HFFc6 (cell line): ENCODE measurements around the gene ZNF667. TPM values are rescaled to one million over a fixed set of nuclear protein-coding genes. Genes with fewer than 3 reads are reported as not detected.

ENCODE experiments used
- DNase-seq: peaks from one replicate; pipeline ENCODE4 v3.0.0-alpha.2; 2018
- H3K27ac Mint-ChIP-seq: 2 replicates; pipeline ENCODE4 v1.8.0; 2020; ENCODE audit warnings: mild to moderate bottlenecking, mixed read lengths
- H3K27me3 Mint-ChIP-seq: 2 replicates; pipeline ENCODE4 v1.8.0; 2021; ENCODE audit warnings: mild to moderate bottlenecking, moderate library complexity, mixed read lengths; ENCODE audit not compliant: insufficient read depth
- H3K36me3 Mint-ChIP-seq: 2 replicates; pipeline ENCODE4 v1.8.0; 2021; ENCODE audit warnings: low read depth, mixed read lengths
- H3K4me1 Mint-ChIP-seq: 2 replicates; pipeline ENCODE4 v1.8.0; 2020; ENCODE audit warnings: low read depth, mixed read lengths
- H3K4me3 Mint-ChIP-seq: 2 replicates; pipeline ENCODE4 v1.8.0; 2020; ENCODE audit warnings: mild to moderate bottlenecking, moderate library complexity, mixed read lengths
- H3K9me3 Mint-ChIP-seq: 2 replicates; pipeline ENCODE4 v1.8.0; 2020; ENCODE audit warnings: mild to moderate bottlenecking, mixed read lengths
- long read RNA-seq: library from polyadenylated mRNA; unstranded; transcript quantifications from one replicate; pipeline ENCODE4 v2.0.0, GENCODE V29; 2019
- total RNA-seq, 6 experiments: library from RNA; stranded (reverse); fragmentation: NEBNext Ultra II Directional; extraction: Animal tissue kit (Norgen Biotek cat#: 25700); gene quantifications; 2 replicates in 1 of 6; 3 replicates in 5 of 6; pipeline ENCODE4 v1.2.3, GENCODE V29; 2021
- TF ChIP-seq, protein P1 (sequence below): fragments of 200-600 bp; sonication (generic); IDR thresholded peaks from 2 replicates; pipeline ENCODE4 v1.5.0; 2021; ENCODE audit warnings: antibody characterized with exemption, mild to moderate bottlenecking

Gene ZNF667
- total RNA-seq = 1 to 10 TPM in 2 of 6 experiments, under 1 TPM in 4; 0.13 to 2.2 (median 0.49) TPM
- long read RNA-seq, partial matches to known transcripts = 1 of 2 reads
- long read RNA-seq, other reads (novel, unspliced or antisense) = 0 of 2 reads

DNA sequence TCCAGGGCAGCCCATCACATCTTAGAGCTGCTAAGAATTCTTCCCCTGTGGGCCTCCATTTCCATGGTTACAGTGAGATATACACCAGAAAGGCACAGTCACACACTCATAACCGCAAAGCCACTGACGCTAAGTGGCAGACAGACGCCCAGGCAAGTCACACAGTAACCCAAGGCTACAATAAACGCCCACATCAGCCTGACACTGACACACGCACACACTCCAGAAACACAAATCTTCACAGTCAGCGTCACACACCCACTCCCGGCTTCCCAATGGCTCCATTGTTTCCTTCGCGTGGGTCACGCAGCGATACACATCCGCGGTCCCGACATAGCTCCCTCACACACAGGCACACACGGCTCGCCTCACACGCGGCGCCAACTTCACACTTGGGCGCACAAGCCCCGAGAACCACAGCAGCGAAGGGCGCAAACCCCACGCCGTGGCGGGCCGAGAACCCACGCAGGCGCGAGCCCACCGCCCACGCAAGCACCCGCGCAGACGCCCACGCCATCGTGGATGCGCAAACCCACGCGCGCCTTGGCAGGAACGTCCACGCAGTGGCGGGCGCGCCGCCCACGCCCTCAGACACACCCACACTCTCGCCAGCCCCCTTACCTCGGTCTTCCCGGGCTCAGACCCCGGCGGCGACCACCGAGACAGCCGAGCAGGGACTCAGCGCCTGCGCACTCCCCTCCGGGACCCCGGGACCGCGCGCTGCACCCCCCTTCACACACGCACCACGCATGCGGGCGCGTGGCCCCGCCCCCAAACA is at the start of gene ZNF667:
TSS of gene ZNF667 (minus strand) at position 695 of the 778 bp plus-strand sequence. CDS start 14,975 bp downstream, outside the sequence.
- H3K9me3 Mint-ChIP-seq = peaks cover 79% of the 10 kb centered on the region
- H3K27ac Mint-ChIP-seq = peak within 1 kb of the TSS; percentile 98
- H3K4me1 Mint-ChIP-seq = no peaks in the 10 kb centered on the region; the same call in 1 of the 2 replicates
- peaks cover 19% of the 10 kb centered on the region for H3K36me3 Mint-ChIP-seq
- peak; percentile 72 for DNase-seq
- peak within 1 kb of the TSS; percentile 91 for H3K4me3 Mint-ChIP-seq
- H3K27me3 Mint-ChIP-seq = peaks cover 2% of the 10 kb centered on the region
- TF ChIP-seq, protein P1, sequence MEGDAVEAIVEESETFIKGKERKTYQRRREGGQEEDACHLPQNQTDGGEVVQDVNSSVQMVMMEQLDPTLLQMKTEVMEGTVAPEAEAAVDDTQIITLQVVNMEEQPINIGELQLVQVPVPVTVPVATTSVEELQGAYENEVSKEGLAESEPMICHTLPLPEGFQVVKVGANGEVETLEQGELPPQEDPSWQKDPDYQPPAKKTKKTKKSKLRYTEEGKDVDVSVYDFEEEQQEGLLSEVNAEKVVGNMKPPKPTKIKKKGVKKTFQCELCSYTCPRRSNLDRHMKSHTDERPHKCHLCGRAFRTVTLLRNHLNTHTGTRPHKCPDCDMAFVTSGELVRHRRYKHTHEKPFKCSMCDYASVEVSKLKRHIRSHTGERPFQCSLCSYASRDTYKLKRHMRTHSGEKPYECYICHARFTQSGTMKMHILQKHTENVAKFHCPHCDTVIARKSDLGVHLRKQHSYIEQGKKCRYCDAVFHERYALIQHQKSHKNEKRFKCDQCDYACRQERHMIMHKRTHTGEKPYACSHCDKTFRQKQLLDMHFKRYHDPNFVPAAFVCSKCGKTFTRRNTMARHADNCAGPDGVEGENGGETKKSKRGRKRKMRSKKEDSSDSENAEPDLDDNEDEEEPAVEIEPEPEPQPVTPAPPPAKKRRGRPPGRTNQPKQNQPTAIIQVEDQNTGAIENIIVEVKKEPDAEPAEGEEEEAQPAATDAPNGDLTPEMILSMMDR = no peak

DNA sequence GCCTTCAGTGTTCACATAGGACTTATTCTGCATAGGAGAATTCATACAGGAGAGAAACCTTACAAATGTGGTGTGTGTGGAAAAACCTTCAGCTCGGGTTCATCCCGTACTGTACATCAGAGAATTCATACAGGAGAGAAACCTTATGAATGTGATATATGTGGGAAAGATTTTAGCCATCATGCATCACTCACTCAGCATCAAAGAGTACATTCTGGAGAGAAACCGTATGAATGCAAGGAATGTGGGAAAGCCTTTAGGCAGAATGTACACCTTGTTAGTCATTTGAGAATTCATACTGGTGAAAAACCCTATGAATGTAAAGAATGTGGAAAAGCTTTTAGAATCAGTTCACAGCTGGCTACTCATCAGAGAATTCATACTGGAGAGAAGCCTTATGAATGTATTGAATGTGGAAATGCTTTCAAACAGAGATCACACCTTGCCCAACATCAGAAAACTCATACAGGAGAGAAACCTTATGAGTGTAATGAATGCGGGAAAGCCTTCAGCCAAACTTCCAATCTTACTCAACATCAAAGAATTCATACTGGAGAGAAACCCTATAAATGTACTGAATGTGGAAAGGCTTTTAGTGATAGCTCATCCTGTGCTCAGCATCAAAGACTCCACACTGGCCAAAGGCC is 48.2 kb upstream of the ZNF667 start:
- Mint-ChIP-seq H3K27ac (no peak overlapping the region), H3K4me3 (no peak overlapping the region), H3K9me3 (peaks cover 91% of the 10 kb centered on the region), H3K27me3 (no peaks in the 10 kb centered on the region), H3K36me3 (peaks cover 74% of the 10 kb centered on the region), H3K4me1 (no peaks in the 10 kb centered on the region)
- TF ChIP-seq, protein P1 = no peak
- DNase-seq = no peak

DNA sequence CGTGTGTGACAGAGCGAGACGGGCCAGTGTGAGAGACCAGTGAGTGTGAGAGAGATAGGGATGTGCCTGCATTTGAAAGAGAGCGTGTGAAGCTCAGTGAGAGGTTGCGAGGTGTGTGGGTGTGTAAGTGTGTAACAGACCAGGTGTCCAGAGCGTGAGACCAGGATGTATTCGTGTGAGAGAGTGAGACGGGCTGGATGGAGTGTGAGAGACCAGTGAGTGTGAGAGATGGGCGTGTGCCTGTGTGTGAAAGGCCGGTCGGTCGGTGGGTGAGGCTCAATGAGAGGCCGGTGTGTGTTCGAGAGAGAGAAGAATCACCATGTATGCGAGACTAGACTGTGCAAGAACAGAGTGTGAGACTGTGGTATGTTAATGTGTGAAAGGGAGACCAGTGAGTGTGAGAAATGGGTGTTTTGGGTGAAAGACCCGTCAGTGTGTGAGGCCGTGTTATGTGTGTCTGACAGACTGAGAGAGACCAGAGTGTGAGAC is 31.2 kb upstream of the ZNF667 start:
- peaks cover 14% of the 10 kb centered on the region for H3K36me3 Mint-ChIP-seq
- no peaks in the 10 kb centered on the region for H3K27me3 Mint-ChIP-seq
- DNase-seq = no peak
- H3K9me3 Mint-ChIP-seq = peaks cover 18% of the 10 kb centered on the region
- no peak overlapping the region for H3K4me3 Mint-ChIP-seq
- TF ChIP-seq, protein P1 = no peak
- H3K27ac Mint-ChIP-seq = no peak overlapping the region
- H3K4me1 Mint-ChIP-seq = peaks cover 5% of the 10 kb centered on the region

DNA sequence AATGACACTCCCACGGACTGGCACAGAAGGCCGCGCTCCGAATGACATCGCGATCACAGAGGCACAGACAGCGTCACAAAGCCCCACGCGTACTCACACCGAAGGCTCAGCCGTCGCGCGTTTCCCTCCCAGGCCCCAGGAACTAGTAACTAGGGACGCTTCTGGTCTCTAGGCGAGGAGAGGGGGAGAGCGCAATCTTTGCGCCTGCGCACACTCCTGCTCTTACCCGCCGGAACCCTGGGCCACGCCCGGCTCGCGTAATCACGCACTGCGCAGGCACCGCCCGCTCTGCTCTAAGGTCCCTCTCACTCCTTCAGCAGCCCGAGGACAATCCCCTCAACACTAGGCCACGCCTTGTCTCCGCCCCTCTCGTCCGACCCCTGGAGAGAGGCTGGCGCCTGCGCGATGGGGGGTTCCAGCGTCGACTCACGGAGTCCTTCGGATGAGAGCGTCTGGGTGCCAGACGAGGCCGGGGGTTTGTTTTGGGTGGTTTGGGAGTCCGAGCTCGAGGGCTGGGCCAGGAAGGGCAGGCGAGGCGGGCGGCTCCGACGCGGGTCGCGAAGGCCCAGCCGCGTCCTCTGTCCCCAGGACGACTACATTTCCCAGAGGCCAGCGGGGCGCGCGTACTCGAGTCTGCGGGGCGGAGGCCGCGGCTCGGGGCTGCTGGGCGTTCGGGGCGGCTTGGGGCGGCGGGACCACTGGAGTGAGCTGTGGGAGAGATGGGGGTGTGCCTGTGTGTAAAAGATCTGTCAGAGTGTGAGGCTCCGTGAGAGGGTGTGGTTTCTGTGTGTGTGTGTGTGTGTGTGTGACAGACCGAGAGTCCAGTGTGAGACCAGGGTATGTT is 30.5 kb upstream of the ZNF667 start, which contains the start of gene ZNF471:
TSS of gene ZNF471 (plus strand) at position 410 of the 844 bp plus-strand sequence. CDS start 3,717 bp downstream, outside the sequence.
- H3K4me3 Mint-ChIP-seq = no peak within 1 kb of the TSS
- TF ChIP-seq, protein P1 = no peak
- H3K9me3 Mint-ChIP-seq = peaks cover 19% of the 10 kb centered on the region
- H3K27ac Mint-ChIP-seq = peak within 1 kb of the TSS; percentile 73
- H3K36me3 Mint-ChIP-seq = peaks cover 14% of the 10 kb centered on the region
- DNase-seq = peak; percentile 91
- H3K4me1 Mint-ChIP-seq = peaks cover 5% of the 10 kb centered on the region
- no peaks in the 10 kb centered on the region for H3K27me3 Mint-ChIP-seq

DNA sequence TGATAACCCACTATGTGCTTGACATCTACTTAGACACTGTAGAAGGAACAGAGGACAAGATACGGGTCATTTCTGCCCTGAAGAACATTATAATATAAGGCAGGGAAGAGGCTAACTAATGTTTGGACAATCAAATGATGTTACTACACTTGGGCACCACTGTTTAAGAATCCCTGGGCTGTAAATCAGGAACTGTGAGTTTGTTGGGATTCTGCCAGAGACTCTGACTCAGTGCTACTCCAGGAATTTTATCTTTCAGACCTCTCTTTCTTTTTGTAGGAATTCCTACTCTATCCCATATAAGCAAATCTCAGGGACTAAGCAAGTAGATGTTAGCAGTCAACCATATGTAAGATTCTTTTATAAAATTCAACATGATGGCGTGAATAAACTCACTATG is 27.4 kb upstream of the ZNF667 start:
- TF ChIP-seq, protein P1 = no peak
- DNase-seq = peak; percentile 12
- peaks cover 30% of the 10 kb centered on the region for H3K36me3 Mint-ChIP-seq
- H3K27ac Mint-ChIP-seq = no peak overlapping the region
- H3K9me3 Mint-ChIP-seq = peaks cover 46% of the 10 kb centered on the region
- no peak overlapping the region for H3K4me3 Mint-ChIP-seq
- peaks cover 5% of the 10 kb centered on the region for H3K4me1 Mint-ChIP-seq
- peaks cover 1% of the 10 kb centered on the region; the same call in 1 of the 2 replicates for H3K27me3 Mint-ChIP-seq
